Neuronal stem cell (in vitro differentiated cells): ENCODE data around the gene TRAPPC5.

Experiments
- DNase-seq: peaks from one replicate; pipeline ENCODE4 v3.0.0-alpha.2; 2013; ENCODE audit warnings: low spot score
- H2AFZ ChIP-seq: one replicate; pipeline ENCODE4 v1.6.1; 2013; ENCODE audit warnings: mild to moderate bottlenecking, low read length, inconsistent platforms
- H2AK5ac ChIP-seq: 2 replicates; pipeline ENCODE4 v1.6.1; 2013; ENCODE audit warnings: low read depth, mild to moderate bottlenecking, inconsistent platforms, low read length, moderate library complexity, mixed read lengths
- H2BK120ac ChIP-seq: 2 replicates; pipeline ENCODE4 v1.6.1; 2013; ENCODE audit warnings: low read depth, mild to moderate bottlenecking, inconsistent platforms, low read length, moderate library complexity, mixed read lengths
- H2BK12ac ChIP-seq: one replicate; pipeline ENCODE4 v1.6.1; 2013; ENCODE audit warnings: low read length, inconsistent platforms
- H2BK15ac ChIP-seq: 2 replicates; pipeline ENCODE4 v1.6.1; 2013; ENCODE audit warnings: mild to moderate bottlenecking, low read length, inconsistent platforms, mixed read lengths
- H2BK5ac ChIP-seq: one replicate; pipeline ENCODE4 v1.6.1; 2013; ENCODE audit warnings: inconsistent platforms, mild to moderate bottlenecking, low read length, moderate library complexity
- H3K14ac ChIP-seq: one replicate; pipeline ENCODE4 v1.6.1; 2013; ENCODE audit warnings: low read length, inconsistent platforms
- H3K18ac ChIP-seq: 2 replicates; pipeline ENCODE4 v1.6.1; 2013; ENCODE audit warnings: low read length, inconsistent platforms
- H3K23ac ChIP-seq: 2 replicates; pipeline ENCODE4 v1.6.1; 2013; ENCODE audit warnings: low read depth, mild to moderate bottlenecking, mixed read lengths, low read length, inconsistent platforms; ENCODE audit not compliant: poor library complexity
- H3K27ac ChIP-seq: replicated peaks from 3 replicates; pipeline ENCODE4 v1.5.1; 2013; ENCODE audit warnings: low read length, inconsistent platforms
- H3K27me3 ChIP-seq, 3 experiments: 2 replicates each; pipeline ENCODE4 v1.6.1; 2013; ENCODE audit warnings: low read length in 3 of 3, mild to moderate bottlenecking in 2 of 3, inconsistent platforms in 1 of 3, low read depth in 1 of 3, mixed read lengths in 1 of 3, moderate library complexity in 1 of 3; ENCODE audit not compliant: control insufficient read depth in 3 of 3, insufficient read depth in 3 of 3
- H3K36me3 ChIP-seq, 2 donors: replicated peaks in 1 of 2; 2 replicates each; pipeline ENCODE4 v1.6.1; 2013; ENCODE audit warnings: low read length in 2 of 2; ENCODE audit not compliant: control insufficient read depth in 2 of 2, insufficient read depth in 2 of 2
- H3K4ac ChIP-seq: 2 replicates; pipeline ENCODE4 v1.6.1; 2013; ENCODE audit warnings: inconsistent platforms, mild to moderate bottlenecking, low read length, moderate library complexity
- H3K4me1 ChIP-seq, 2 donors: 1 replicate in 1 of 2; 2 replicates in 1 of 2; pipeline ENCODE4 v1.6.1; 2013; ENCODE audit warnings: low read length in 2 of 2, low read depth in 1 of 2; ENCODE audit not compliant: control insufficient read depth in 2 of 2, insufficient read depth in 1 of 2
- H3K4me2 ChIP-seq: one replicate; pipeline ENCODE4 v1.6.1; 2013; ENCODE audit warnings: mild to moderate bottlenecking, low read length, inconsistent platforms; ENCODE audit not compliant: insufficient read depth, poor library complexity, severe bottlenecking
- H3K4me3 ChIP-seq, 2 donors: 2 replicates each; pipeline ENCODE4 v1.5.1; 2013; ENCODE audit warnings: low read length in 2 of 2, mild to moderate bottlenecking in 2 of 2, inconsistent platforms in 1 of 2, moderate library complexity in 1 of 2
- H3K79me1 ChIP-seq: one replicate; pipeline ENCODE4 v1.6.1; 2013; ENCODE audit warnings: low read depth, mild to moderate bottlenecking, inconsistent platforms, low read length, moderate library complexity
- H3K9ac ChIP-seq: one replicate; pipeline ENCODE4 v1.6.1; 2013; ENCODE audit warnings: mild to moderate bottlenecking, low read depth, low read length, inconsistent platforms; ENCODE audit not compliant: poor library complexity
- H3K9me3 ChIP-seq, 2 donors: replicated peaks in 1 of 2; 2 replicates each; pipeline versions ENCODE3 to v1.6.1; 2013; ENCODE audit warnings: low read length in 2 of 2, mild to moderate bottlenecking in 2 of 2, inconsistent platforms in 1 of 2, low read depth in 1 of 2, mixed read lengths in 1 of 2, moderate library complexity in 1 of 2; ENCODE audit not compliant: control insufficient read depth in 2 of 2, insufficient read depth in 1 of 2
- H4K8ac ChIP-seq: one replicate; pipeline ENCODE4 v1.6.1; 2013; ENCODE audit warnings: low read depth, mild to moderate bottlenecking, inconsistent platforms, low read length, moderate library complexity
- H4K91ac ChIP-seq: one replicate; pipeline ENCODE4 v1.6.1; 2013; ENCODE audit warnings: low read length, low read depth, mild to moderate bottlenecking, inconsistent platforms; ENCODE audit not compliant: poor library complexity
- WGBS, 2 donors: extraction: QIAGEN DNeasy Blood & Tissue Kit; methylation state at CpG; one replicate each; pipeline ENCODE4 v1.1.7; 2013; ENCODE audit warnings: missing lambda C conversion rate in 2 of 2, mixed read lengths in 1 of 2; ENCODE audit not compliant: insufficient read length in 2 of 2, insufficient replicate concordance in 1 of 2; ENCODE audit errors: extremely low coverage in 2 of 2; 5-methylcytosine and 5-hydroxymethylcytosine counted together

TRAPPC5 gene

DNA sequence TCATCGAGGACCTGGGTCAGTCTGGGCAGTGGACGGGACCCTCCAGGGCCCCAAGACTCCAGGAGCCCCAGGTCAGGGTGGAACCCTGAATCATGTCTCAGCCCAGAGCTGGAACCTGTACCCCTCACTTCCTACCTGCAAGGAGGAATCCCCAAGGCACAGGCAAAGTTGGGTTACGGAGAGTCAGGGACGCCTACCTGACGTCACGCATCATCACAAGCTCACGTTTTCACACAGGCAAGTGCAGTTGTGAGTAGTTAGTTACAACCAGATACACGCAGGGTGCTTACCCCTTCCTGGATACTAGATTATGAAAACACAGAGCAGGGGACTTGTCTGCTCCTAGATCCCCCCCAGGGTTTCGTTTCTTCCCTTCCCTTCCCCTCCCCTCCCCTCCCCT, 9.8 kb upstream of the TRAPPC5 start:
- DNase-seq, result no peak
- H3K36me3 ChIP-seq, result no peaks in the 10 kb centered on the region
- no peak overlapping the region for H2BK5ac ChIP-seq
- no peak overlapping the region for H3K4ac ChIP-seq
- H2AFZ ChIP-seq, result peak overlapping the region; percentile 80
- no peak overlapping the region for H3K14ac ChIP-seq
- no peak overlapping the region for H3K4me2 ChIP-seq
- H3K4me3 ChIP-seq, result peak overlapping the region in 1 of 2 donors; percentile 47
- H4K91ac ChIP-seq, result no peak overlapping the region
- H3K9me3 ChIP-seq, result peaks cover 0 to 3% of the 10 kb centered on the region in 2 donors
- no peak overlapping the region for H2BK15ac ChIP-seq
- H3K23ac ChIP-seq, result no peak overlapping the region
- H2AK5ac ChIP-seq, result peak overlapping the region; percentile 17
- H3K27me3 ChIP-seq, result peaks cover 0 to 22% (median 20%) of the 10 kb centered on the region in 3 experiments
- H2BK120ac ChIP-seq, result no peak overlapping the region
- H3K9ac ChIP-seq, result no peak overlapping the region
- H2BK12ac ChIP-seq, result no peak overlapping the region
- H4K8ac ChIP-seq, result no peak overlapping the region
- H3K27ac ChIP-seq, result no peak overlapping the region
- no peak overlapping the region for H3K18ac ChIP-seq
- WGBS, 2 donors, result no CpG with 5 or more reads among the region's 9 CpGs
- no peaks in the 10 kb centered on the region for H3K79me1 ChIP-seq
- H3K4me1 ChIP-seq, result peaks cover 0 to 5% of the 10 kb centered on the region in 2 donors

DNA sequence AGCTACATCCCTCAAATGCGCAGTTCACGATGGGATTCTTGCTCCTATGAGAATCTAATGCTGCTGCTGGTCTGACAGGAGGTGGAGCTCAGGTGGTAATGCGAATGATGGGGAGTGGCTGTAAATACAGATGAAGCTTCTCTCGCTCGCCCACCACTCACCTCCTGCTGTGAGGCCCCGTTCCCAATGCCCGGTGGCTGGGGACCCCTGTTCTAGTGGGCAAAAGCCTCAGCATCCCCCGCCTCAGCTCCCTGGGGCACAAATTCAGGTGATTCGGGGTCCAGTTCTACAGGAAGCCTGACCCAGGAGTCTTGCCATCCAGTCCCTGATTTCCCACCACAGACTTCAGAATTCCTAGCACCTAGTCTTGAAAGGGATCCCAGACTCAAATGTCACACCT, 8.1 kb upstream of the TRAPPC5 start:
- Histone ChIP-seq H2AK5ac (no peak overlapping the region), H3K9me3 (peaks cover 0 to 3% of the 10 kb centered on the region in 2 donors), H3K79me1 (peaks cover 1% of the 10 kb centered on the region), H3K9ac (no peak overlapping the region), H2BK12ac (no peak overlapping the region), H3K27me3 (peaks cover 0 to 24% (median 23%) of the 10 kb centered on the region in 3 experiments), H3K23ac (no peak overlapping the region), H3K36me3 (no peaks in the 10 kb centered on the region), H3K27ac (no peak overlapping the region), H3K4me2 (no peak overlapping the region), H2AFZ (no peak overlapping the region), H3K4me1 (peaks cover 0 to 5% of the 10 kb centered on the region in 2 donors), H3K4me3 (no peak overlapping the region), H4K91ac (no peak overlapping the region), H2BK15ac (no peak overlapping the region), H3K4ac (no peak overlapping the region), H4K8ac (no peak overlapping the region), H2BK120ac (no peak overlapping the region), H3K14ac (no peak overlapping the region), H2BK5ac (no peak overlapping the region), H3K18ac (no peak overlapping the region)
- no CpG with 5 or more reads among the region's 9 CpGs for WGBS, 2 donors
- DNase-seq, result no peak

DNA sequence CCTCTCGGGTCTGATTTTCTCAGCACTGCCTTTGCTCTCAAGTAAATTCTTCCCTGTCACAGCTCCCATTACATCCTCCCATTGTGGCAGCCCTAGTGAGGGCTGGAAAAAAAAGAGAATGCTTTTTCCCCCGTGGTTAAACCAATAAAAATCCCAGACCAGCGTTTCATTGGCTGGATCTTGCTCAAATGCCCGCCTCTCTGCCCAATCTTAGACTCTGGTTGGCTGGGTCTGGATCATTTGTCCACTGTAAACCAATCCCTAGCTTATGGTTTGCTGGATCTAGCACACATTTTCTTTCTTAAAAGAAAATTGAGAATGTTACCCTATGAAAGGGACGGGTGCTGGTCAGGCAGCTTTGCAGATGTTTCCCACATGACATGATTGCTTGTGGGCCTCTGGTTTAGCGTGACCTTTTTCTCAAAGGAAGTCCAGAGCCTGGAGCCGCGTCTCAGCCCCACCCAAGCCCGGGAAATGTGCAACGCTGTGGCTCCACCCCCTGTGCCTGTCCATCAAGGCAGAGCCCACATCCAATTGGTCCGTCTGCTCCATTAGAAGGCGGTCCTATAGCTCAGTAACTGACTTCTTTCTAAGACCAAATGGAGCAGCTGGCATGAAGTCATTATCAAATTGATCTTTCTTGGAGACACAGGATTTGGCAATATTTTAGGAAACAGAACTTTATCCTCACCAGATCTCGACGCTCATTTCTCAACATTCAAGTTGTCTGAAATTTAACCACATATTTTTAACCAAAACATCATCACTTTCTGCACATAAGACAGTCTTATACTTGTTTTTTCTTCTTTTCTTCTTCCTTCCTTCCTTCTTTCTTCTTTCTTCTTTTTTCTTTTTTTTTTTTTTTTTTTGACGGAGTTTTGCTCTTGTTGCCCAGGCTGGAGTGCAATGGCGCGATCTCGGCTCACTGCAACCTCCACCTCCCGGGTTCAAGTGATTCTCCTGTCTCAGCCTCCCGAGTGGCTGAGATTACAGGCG, 6.3 kb upstream of the TRAPPC5 start:
- H4K91ac ChIP-seq, result no peak overlapping the region
- H3K9ac ChIP-seq, result no peak overlapping the region
- peaks cover 4% of the 10 kb centered on the region for H3K79me1 ChIP-seq
- no peak overlapping the region for H3K18ac ChIP-seq
- no peak overlapping the region for H3K4me3 ChIP-seq
- H2BK15ac ChIP-seq, result no peak overlapping the region
- no peak overlapping the region for H3K23ac ChIP-seq
- H2AK5ac ChIP-seq, result no peak overlapping the region
- peak overlapping the region; percentile 66 for H2AFZ ChIP-seq
- H3K4ac ChIP-seq, result no peak overlapping the region
- H2BK12ac ChIP-seq, result no peak overlapping the region
- H3K27me3 ChIP-seq, result peaks cover 0 to 26% (median 24%) of the 10 kb centered on the region in 3 experiments
- no CpG with 5 or more reads among the region's 21 CpGs for WGBS, 2 donors
- no peak for DNase-seq
- no peak overlapping the region for H2BK120ac ChIP-seq
- no peak overlapping the region for H3K14ac ChIP-seq
- no peaks in the 10 kb centered on the region for H3K36me3 ChIP-seq
- H3K4me2 ChIP-seq, result no peak overlapping the region
- no peak overlapping the region for H3K27ac ChIP-seq
- H3K4me1 ChIP-seq, result peaks cover 0 to 7% of the 10 kb centered on the region in 2 donors
- no peak overlapping the region for H2BK5ac ChIP-seq
- H4K8ac ChIP-seq, result no peak overlapping the region
- peaks cover 0 to 3% of the 10 kb centered on the region in 2 donors for H3K9me3 ChIP-seq

DNA sequence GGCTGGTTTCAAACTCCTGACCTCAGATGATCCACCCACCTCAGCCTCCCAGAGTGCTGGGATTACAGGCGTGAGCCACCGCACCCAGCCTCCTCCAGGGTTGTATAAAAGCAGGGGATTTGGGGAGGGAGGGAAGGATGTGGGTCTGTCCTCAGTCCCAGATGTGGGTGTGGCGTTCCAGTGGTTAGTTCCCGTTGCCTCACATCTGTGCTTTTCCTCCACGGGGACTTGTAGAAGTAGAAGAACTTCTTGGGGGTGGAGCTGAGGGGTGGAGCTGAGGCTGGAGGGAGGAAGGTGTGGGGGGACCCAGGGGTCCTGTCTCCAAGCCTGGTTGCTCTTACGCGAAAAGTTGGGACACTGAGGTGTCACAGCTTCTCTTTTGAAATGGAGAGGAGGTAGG, 4.3 kb upstream of the TRAPPC5 start:
- no peak overlapping the region for H4K8ac ChIP-seq
- H2BK15ac ChIP-seq, result no peak overlapping the region
- no peak overlapping the region for H3K23ac ChIP-seq
- H3K4ac ChIP-seq, result no peak overlapping the region
- H2BK12ac ChIP-seq, result no peak overlapping the region
- peaks cover 0 to 1% of the 10 kb centered on the region in 2 donors for H3K9me3 ChIP-seq
- H3K9ac ChIP-seq, result no peak overlapping the region
- H4K91ac ChIP-seq, result no peak overlapping the region
- no peak for DNase-seq
- no peak overlapping the region for H2BK120ac ChIP-seq
- H3K27ac ChIP-seq, result no peak overlapping the region
- H3K79me1 ChIP-seq, result peaks cover 7% of the 10 kb centered on the region
- H3K4me2 ChIP-seq, result no peak overlapping the region
- peaks cover 4 to 6% of the 10 kb centered on the region in 2 donors for H3K4me1 ChIP-seq
- H2AK5ac ChIP-seq, result no peak overlapping the region
- no peak overlapping the region for H2AFZ ChIP-seq
- no CpG with 5 or more reads among the region's 7 CpGs for WGBS, 2 donors
- H3K27me3 ChIP-seq, result peaks cover 0 to 15% (median 12%) of the 10 kb centered on the region in 3 experiments
- no peak overlapping the region for H3K14ac ChIP-seq
- H2BK5ac ChIP-seq, result peak overlapping the region; percentile 82
- H3K36me3 ChIP-seq, result no peaks in the 10 kb centered on the region
- no peak overlapping the region for H3K4me3 ChIP-seq
- H3K18ac ChIP-seq, result no peak overlapping the region
